ENCODE measurements around the gene TM9SF1. TPM values are rescaled to one million over a fixed set of nuclear protein-coding genes. Genes with fewer than 3 reads are reported as not detected.
"Not testable (repeated sequence)": the region's sequence is repeated elsewhere in the genome, so short reads cannot be mapped to it uniquely, and the experiment has no call there.

The TM9SF1 gene
- total RNA-seq, 1 donor from 2014 or later = 69.5 TPM

- TF ChIP-seq, protein P1, sequence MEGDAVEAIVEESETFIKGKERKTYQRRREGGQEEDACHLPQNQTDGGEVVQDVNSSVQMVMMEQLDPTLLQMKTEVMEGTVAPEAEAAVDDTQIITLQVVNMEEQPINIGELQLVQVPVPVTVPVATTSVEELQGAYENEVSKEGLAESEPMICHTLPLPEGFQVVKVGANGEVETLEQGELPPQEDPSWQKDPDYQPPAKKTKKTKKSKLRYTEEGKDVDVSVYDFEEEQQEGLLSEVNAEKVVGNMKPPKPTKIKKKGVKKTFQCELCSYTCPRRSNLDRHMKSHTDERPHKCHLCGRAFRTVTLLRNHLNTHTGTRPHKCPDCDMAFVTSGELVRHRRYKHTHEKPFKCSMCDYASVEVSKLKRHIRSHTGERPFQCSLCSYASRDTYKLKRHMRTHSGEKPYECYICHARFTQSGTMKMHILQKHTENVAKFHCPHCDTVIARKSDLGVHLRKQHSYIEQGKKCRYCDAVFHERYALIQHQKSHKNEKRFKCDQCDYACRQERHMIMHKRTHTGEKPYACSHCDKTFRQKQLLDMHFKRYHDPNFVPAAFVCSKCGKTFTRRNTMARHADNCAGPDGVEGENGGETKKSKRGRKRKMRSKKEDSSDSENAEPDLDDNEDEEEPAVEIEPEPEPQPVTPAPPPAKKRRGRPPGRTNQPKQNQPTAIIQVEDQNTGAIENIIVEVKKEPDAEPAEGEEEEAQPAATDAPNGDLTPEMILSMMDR (IDR thresholded peaks at IDR 0.05) = no peak
- peak within 1 kb of the TSS; percentile 95 for H3K27ac Mint-ChIP-seq (ENCODE audit: unreplicated experiment)
- peak; percentile 94 for DNase-seq (ENCODE audit: extremely low spot score, unreplicated experiment)
- H3K4me1 Mint-ChIP-seq (ENCODE audit: unreplicated experiment) = peaks cover 35% of the 10 kb centered on the region
- H3K9me3 Mint-ChIP-seq (ENCODE audit: unreplicated experiment) = no peaks in the 10 kb centered on the region
- peak within 1 kb of the TSS; percentile 100 for H3K4me3 Mint-ChIP-seq (ENCODE audit: unreplicated experiment)
- H3K36me3 Mint-ChIP-seq (ENCODE audit: unreplicated experiment) = peaks cover 15% of the 10 kb centered on the region
- H3K27me3 Mint-ChIP-seq (ENCODE audit: unreplicated experiment) = no peaks in the 10 kb centered on the region
These were observed 36.9 kb upstream of the TM9SF1 start, which contains the start of gene NEDD8 for GRCh38 chr14:24232121-24232644. NEDD8 (minus strand) TSS chr14:24232367; CDS start chr14:24232267, 100 bp downstream.

DNA sequence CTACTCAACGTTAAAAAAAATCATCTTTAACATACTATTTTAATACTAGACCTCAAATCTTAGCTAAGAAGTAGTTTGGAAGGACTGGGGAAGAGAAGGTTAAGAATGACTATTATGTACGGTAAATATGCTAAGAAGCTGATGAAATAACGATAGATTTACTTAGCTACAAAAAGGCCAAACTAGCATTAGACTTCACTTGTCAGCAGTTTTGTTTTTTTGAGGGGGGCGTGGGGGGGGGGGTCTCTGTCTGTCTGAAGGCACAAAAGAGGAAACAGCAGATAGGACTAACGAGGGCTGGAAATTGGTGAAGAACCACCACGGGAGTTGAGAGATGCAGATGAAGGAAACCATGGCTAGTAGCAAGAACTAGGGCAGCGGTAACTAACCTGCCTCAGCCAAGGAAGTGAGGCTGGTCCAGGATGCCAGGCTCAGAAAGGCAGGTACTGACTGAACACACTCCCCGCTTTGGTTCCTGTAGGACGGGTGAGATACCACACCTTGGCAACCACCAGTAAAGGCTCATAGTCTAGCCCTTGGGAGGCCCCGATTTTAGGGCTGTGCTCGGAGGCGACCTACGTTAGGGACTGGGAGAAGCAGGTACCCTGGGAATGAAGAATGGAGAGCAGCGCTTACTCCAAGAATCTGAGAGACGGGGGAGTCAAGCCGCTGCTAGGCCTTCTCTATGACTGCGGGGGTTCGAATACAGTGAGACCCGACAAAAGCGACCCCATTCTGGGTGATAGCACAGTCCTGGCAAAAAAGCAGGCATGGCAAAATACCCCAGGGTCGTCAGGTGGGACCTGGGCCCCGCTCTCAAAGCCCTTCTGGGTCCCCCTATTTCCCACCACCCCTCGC lies 36.3 kb upstream of the TM9SF1 start:
- peak overlapping the region; percentile 95 for H3K27ac Mint-ChIP-seq (ENCODE audit: unreplicated experiment)
- no peaks in the 10 kb centered on the region for H3K27me3 Mint-ChIP-seq (ENCODE audit: unreplicated experiment)
- DNase-seq (ENCODE audit: extremely low spot score, unreplicated experiment) = no peak
- TF ChIP-seq, protein P1 (IDR thresholded peaks at IDR 0.05) = no peak
- no peaks in the 10 kb centered on the region for H3K9me3 Mint-ChIP-seq (ENCODE audit: unreplicated experiment)
- peaks cover 8% of the 10 kb centered on the region for H3K36me3 Mint-ChIP-seq (ENCODE audit: unreplicated experiment)
- H3K4me3 Mint-ChIP-seq (ENCODE audit: unreplicated experiment) = peak overlapping the region; percentile 100
- peaks cover 35% of the 10 kb centered on the region for H3K4me1 Mint-ChIP-seq (ENCODE audit: unreplicated experiment)

DNA sequence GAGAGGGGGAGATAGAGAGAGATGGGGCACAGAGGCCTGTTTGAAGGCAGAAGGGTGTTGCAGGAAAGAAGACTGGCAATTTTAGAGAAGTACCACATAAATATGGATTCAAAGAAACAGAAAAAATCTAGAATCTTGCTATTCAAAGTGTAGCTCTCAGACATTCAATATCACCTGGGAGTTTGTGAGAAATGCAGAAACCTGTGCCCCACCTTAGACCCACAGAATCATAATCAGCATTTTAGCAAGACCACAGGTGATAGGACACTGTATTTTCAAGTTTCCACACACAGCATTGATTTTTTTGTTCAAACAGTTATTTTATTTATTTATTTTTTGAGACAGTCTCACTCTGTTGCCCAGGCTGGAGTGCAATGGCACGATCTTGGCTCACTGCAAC lies 33.7 kb upstream of the TM9SF1 start:
- TF ChIP-seq, protein P1 (IDR thresholded peaks at IDR 0.05) = no peak
- H3K36me3 Mint-ChIP-seq (ENCODE audit: unreplicated experiment) = no peaks in the 10 kb centered on the region
- H3K27ac Mint-ChIP-seq (ENCODE audit: unreplicated experiment) = no peak overlapping the region

GRCh38 chr14:24226473-24226872 lies 31.2 kb upstream of the TM9SF1 start:
- Mint-ChIP-seq H3K27ac (ENCODE audit: unreplicated experiment) (no peak overlapping the region), H3K4me1 (ENCODE audit: unreplicated experiment) (peaks cover 19% of the 10 kb centered on the region), H3K4me3 (ENCODE audit: unreplicated experiment) (no peak overlapping the region), H3K9me3 (ENCODE audit: unreplicated experiment) (no peaks in the 10 kb centered on the region), H3K27me3 (ENCODE audit: unreplicated experiment) (no peaks in the 10 kb centered on the region), H3K36me3 (ENCODE audit: unreplicated experiment) (no peaks in the 10 kb centered on the region)
- DNase-seq (ENCODE audit: extremely low spot score, unreplicated experiment) = no peak
- TF ChIP-seq, protein P1 (IDR thresholded peaks at IDR 0.05) = no peak

More for the DNA sequence above, 33.7 kb upstream of the TM9SF1 start:
- no peaks in the 10 kb centered on the region for H3K27me3 Mint-ChIP-seq (ENCODE audit: unreplicated experiment)
- H3K4me3 Mint-ChIP-seq (ENCODE audit: unreplicated experiment) = no peak overlapping the region
- H3K4me1 Mint-ChIP-seq (ENCODE audit: unreplicated experiment) = peaks cover 28% of the 10 kb centered on the region
- DNase-seq (ENCODE audit: extremely low spot score, unreplicated experiment) = no peak
- H3K9me3 Mint-ChIP-seq (ENCODE audit: unreplicated experiment) = no peaks in the 10 kb centered on the region

- peaks cover 11% of the 10 kb centered on the region for H3K4me1 Mint-ChIP-seq (ENCODE audit: unreplicated experiment)
- DNase-seq (ENCODE audit: extremely low spot score, unreplicated experiment) = no peak
- TF ChIP-seq, protein P1 (IDR thresholded peaks at IDR 0.05) = no peak
- H3K9me3 Mint-ChIP-seq (ENCODE audit: unreplicated experiment) = no peaks in the 10 kb centered on the region
- no peaks in the 10 kb centered on the region for H3K27me3 Mint-ChIP-seq (ENCODE audit: unreplicated experiment)
- no peak overlapping the region for H3K4me3 Mint-ChIP-seq (ENCODE audit: unreplicated experiment)
- no peak overlapping the region for H3K27ac Mint-ChIP-seq (ENCODE audit: unreplicated experiment)
- H3K36me3 Mint-ChIP-seq (ENCODE audit: unreplicated experiment) = no peaks in the 10 kb centered on the region
These were observed 29.4 kb upstream of the TM9SF1 start for GRCh38 chr14:24224618-24225071.

DNA sequence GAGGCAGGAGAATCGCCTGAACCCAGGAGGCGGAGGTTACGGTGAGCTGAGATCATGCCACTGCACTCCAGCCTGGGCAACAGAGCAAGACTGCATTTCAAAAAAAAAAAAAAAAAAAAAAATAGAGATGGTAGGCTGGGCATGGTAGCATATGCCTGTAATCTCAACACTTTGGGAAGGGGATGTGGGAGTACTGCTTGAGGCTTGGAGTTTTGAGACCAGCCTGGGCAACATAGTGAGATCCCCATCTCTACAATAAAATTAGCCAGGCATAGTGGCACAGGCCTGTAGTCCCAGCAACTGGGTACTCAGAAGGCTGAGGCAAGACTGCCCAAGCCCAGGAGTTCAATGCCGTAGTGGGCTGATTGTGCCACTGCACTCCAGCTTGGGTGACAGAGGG lies 27.7 kb upstream of the TM9SF1 start:
- not testable (repeated sequence) for H3K9me3 Mint-ChIP-seq (ENCODE audit: unreplicated experiment); H3K4me3 Mint-ChIP-seq (ENCODE audit: unreplicated experiment); H3K4me1 Mint-ChIP-seq (ENCODE audit: unreplicated experiment)

More for the DNA sequence above, 27.7 kb upstream of the TM9SF1 start:
- not testable (repeated sequence) for DNase-seq (ENCODE audit: extremely low spot score, unreplicated experiment); H3K36me3 Mint-ChIP-seq (ENCODE audit: unreplicated experiment); H3K27me3 Mint-ChIP-seq (ENCODE audit: unreplicated experiment); H3K27ac Mint-ChIP-seq (ENCODE audit: unreplicated experiment)

Data from osteocyte (in vitro differentiated cells).